Measurements from ENCODE around the gene SLCO4A1.

GRCh38 chr20:62675156-62675876, 33.0 kb downstream of the SLCO4A1 start:
- TF ChIP-seq, protein P1, sequence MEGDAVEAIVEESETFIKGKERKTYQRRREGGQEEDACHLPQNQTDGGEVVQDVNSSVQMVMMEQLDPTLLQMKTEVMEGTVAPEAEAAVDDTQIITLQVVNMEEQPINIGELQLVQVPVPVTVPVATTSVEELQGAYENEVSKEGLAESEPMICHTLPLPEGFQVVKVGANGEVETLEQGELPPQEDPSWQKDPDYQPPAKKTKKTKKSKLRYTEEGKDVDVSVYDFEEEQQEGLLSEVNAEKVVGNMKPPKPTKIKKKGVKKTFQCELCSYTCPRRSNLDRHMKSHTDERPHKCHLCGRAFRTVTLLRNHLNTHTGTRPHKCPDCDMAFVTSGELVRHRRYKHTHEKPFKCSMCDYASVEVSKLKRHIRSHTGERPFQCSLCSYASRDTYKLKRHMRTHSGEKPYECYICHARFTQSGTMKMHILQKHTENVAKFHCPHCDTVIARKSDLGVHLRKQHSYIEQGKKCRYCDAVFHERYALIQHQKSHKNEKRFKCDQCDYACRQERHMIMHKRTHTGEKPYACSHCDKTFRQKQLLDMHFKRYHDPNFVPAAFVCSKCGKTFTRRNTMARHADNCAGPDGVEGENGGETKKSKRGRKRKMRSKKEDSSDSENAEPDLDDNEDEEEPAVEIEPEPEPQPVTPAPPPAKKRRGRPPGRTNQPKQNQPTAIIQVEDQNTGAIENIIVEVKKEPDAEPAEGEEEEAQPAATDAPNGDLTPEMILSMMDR (IDR thresholded peaks at IDR 0.05), result no peak
- TF ChIP-seq POLR2A (IDR thresholded peaks at IDR 0.05), result no peak
- TF ChIP-seq POLR2AphosphoS5 (IDR thresholded peaks at IDR 0.05), result no peak
- no peak for TF ChIP-seq EP300 (IDR thresholded peaks at IDR 0.05)
